Measurements from ENCODE around the gene FAM53B. TPM values are rescaled to one million over a fixed set of nuclear protein-coding genes. Genes with fewer than 3 reads are reported as not detected.
A peak's percentile ranks its signal among the peaks of the same experiment; 100 is the strongest.

The FAM53B gene
- total and polyA plus RNA-seq, 4 experiments from 2014 or later, result 7.3 to 60.7 (median 49.9) TPM

GRCh38 chr10:124605856-124606812 is 138.0 kb downstream of the FAM53B start:
- CTCF ChIA-PET (ENCODE audit: partially characterized antibody), result no interaction called here
- H3K36me3 Mint-ChIP-seq, result no peaks in the 10 kb centered on the region
- H3K36me3 ChIP-seq (ENCODE audit: insufficient read depth, low read length), result no peaks in the 10 kb centered on the region
- peaks cover 4 to 10% (median 8%) of the 10 kb centered on the region in 4 donors for H3K4me1 Mint-ChIP-seq
- POLR2A ChIA-PET (ENCODE audit: partially characterized antibody), result no interaction called here
- H3K4me3 ChIP-seq (ENCODE audit: low read length in 2 of 2), result no peak overlapping the region
- peaks cover 0 to 2% (median 0%) of the 10 kb centered on the region in 8 donors for H3K9me3 Mint-ChIP-seq
- H3K4me1 ChIP-seq (ENCODE audit: insufficient read depth, low read length), result peaks cover 5% of the 10 kb centered on the region
- no peak overlapping the region for H3K27ac ChIP-seq (ENCODE audit: low read depth, low read length)
- intact Hi-C loops (cut with micrococcal nuclease), result no loop called here
- no peaks in the 10 kb centered on the region for H3K27me3 ChIP-seq (ENCODE audit: insufficient read depth, low read length)
- no peak overlapping the region for H3K27ac Mint-ChIP-seq
- no peak for DNase-seq
- H3K9me3 ChIP-seq (ENCODE audit: control insufficient read depth in 1 of 2, low read length in 2 of 2), result no peaks in the 10 kb centered on the region
- H3K4me3 Mint-ChIP-seq, result no peak overlapping the region
- no peaks in the 10 kb centered on the region for H3K27me3 Mint-ChIP-seq

- H3K27me3 Mint-ChIP-seq, result no peaks in the 10 kb centered on the region
- no peak overlapping the region for H3K27ac ChIP-seq (ENCODE audit: low read depth, low read length)
- no peak overlapping the region for H3K4me3 ChIP-seq (ENCODE audit: low read length in 2 of 2)
- no peak for DNase-seq
- peaks cover 4 to 7% (median 6%) of the 10 kb centered on the region in 4 donors for H3K4me1 Mint-ChIP-seq
- no peaks in the 10 kb centered on the region for H3K4me1 ChIP-seq (ENCODE audit: insufficient read depth, low read length)
- peaks cover 0 to 2% (median 0%) of the 10 kb centered on the region in 8 donors for H3K9me3 Mint-ChIP-seq
- intact Hi-C loops (cut with micrococcal nuclease), result no loop called here
- no peaks in the 10 kb centered on the region for H3K9me3 ChIP-seq (ENCODE audit: control insufficient read depth in 1 of 2, low read length in 2 of 2)
- POLR2A ChIA-PET (ENCODE audit: partially characterized antibody), result no interaction called here
- H3K27ac Mint-ChIP-seq, result peak overlapping the region in 2 of 7 donors; percentile 31 to 62
- CTCF ChIA-PET (ENCODE audit: partially characterized antibody), result no interaction called here
- no peaks in the 10 kb centered on the region for H3K36me3 ChIP-seq (ENCODE audit: insufficient read depth, low read length)
- peak overlapping the region in 1 of 8 donors; percentile 42 for H3K4me3 Mint-ChIP-seq
- H3K36me3 Mint-ChIP-seq, result no peaks in the 10 kb centered on the region
- no peaks in the 10 kb centered on the region for H3K27me3 ChIP-seq (ENCODE audit: insufficient read depth, low read length)
Measured at GRCh38 chr10:124605481-124605855, 138.7 kb downstream of the FAM53B start.

- Mint-ChIP-seq H3K27me3 (no peaks in the 10 kb centered on the region), H3K36me3 (no peaks in the 10 kb centered on the region), H3K4me3 (no peak overlapping the region), H3K27ac (no peak overlapping the region), H3K4me1 (peaks cover 4 to 6% (median 5%) of the 10 kb centered on the region in 4 donors), H3K9me3 (peaks cover 0 to 2% (median 0%) of the 10 kb centered on the region in 8 donors)
- no peaks in the 10 kb centered on the region for H3K36me3 ChIP-seq (ENCODE audit: insufficient read depth, low read length)
- H3K9me3 ChIP-seq (ENCODE audit: control insufficient read depth in 1 of 2, low read length in 2 of 2), result no peaks in the 10 kb centered on the region
- POLR2A ChIA-PET (ENCODE audit: partially characterized antibody), result no interaction called here
- H3K27me3 ChIP-seq (ENCODE audit: insufficient read depth, low read length), result no peaks in the 10 kb centered on the region
- H3K27ac ChIP-seq (ENCODE audit: low read depth, low read length), result no peak overlapping the region
- intact Hi-C loops (cut with micrococcal nuclease), result no loop called here
- DNase-seq, result no peak
- H3K4me1 ChIP-seq (ENCODE audit: insufficient read depth, low read length), result no peaks in the 10 kb centered on the region
- CTCF ChIA-PET (ENCODE audit: partially characterized antibody), result no interaction called here
- H3K4me3 ChIP-seq (ENCODE audit: low read length in 2 of 2), result no peak overlapping the region
Measured at GRCh38 chr10:124605001-124605370, 139.2 kb downstream of the FAM53B start.

GRCh38 chr10:124604214-124605000 is 139.8 kb downstream of the FAM53B start:
- Histone ChIP-seq H3K4me3 (ENCODE audit: low read length in 2 of 2) (no peak overlapping the region), H3K27me3 (ENCODE audit: insufficient read depth, low read length) (no peaks in the 10 kb centered on the region), H3K36me3 (ENCODE audit: insufficient read depth, low read length) (no peaks in the 10 kb centered on the region), H3K9me3 (ENCODE audit: control insufficient read depth in 1 of 2, low read length in 2 of 2) (no peaks in the 10 kb centered on the region), H3K27ac (ENCODE audit: low read depth, low read length) (no peak overlapping the region), H3K4me1 (ENCODE audit: insufficient read depth, low read length) (no peaks in the 10 kb centered on the region)
- Mint-ChIP-seq H3K4me1 (peaks cover 0 to 2% (median under 1%) of the 10 kb centered on the region in 4 donors), H3K36me3 (no peaks in the 10 kb centered on the region), H3K9me3 (no peaks in the 10 kb centered on the region), H3K27ac (peak overlapping the region in 2 of 7 donors; percentile 25 to 46), H3K27me3 (no peaks in the 10 kb centered on the region), H3K4me3 (no peak overlapping the region)
- ChIA-PET POLR2A (ENCODE audit: partially characterized antibody) (no interaction called here), CTCF (ENCODE audit: partially characterized antibody) (no interaction called here)
- no peak for DNase-seq
- intact Hi-C loops (cut with micrococcal nuclease), result no loop called here

- H3K9me3 Mint-ChIP-seq, result peaks cover 0 to 2% (median 0%) of the 10 kb centered on the region in 8 donors
- H3K27me3 Mint-ChIP-seq, result no peaks in the 10 kb centered on the region
- peaks cover 0 to 6% (median under 1%) of the 10 kb centered on the region in 4 donors for H3K4me1 Mint-ChIP-seq
- DNase-seq, result no peak
- no peak overlapping the region for H3K4me3 Mint-ChIP-seq
- no peak overlapping the region for H3K4me3 ChIP-seq (ENCODE audit: low read length in 2 of 2)
- no peaks in the 10 kb centered on the region for H3K36me3 Mint-ChIP-seq
- no peaks in the 10 kb centered on the region for H3K36me3 ChIP-seq (ENCODE audit: insufficient read depth, low read length)
- no peaks in the 10 kb centered on the region for H3K9me3 ChIP-seq (ENCODE audit: control insufficient read depth in 1 of 2, low read length in 2 of 2)
- H3K27ac Mint-ChIP-seq, result no peak overlapping the region
- intact Hi-C loops (cut with micrococcal nuclease), result no loop called here
- H3K27ac ChIP-seq (ENCODE audit: low read depth, low read length), result no peak overlapping the region
- H3K4me1 ChIP-seq (ENCODE audit: insufficient read depth, low read length), result no peaks in the 10 kb centered on the region
- no peaks in the 10 kb centered on the region for H3K27me3 ChIP-seq (ENCODE audit: insufficient read depth, low read length)
- CTCF ChIA-PET (ENCODE audit: partially characterized antibody), result no interaction called here
- POLR2A ChIA-PET (ENCODE audit: partially characterized antibody), result no interaction called here
Measured at GRCh38 chr10:124603376-124604213, 140.6 kb downstream of the FAM53B start.

GRCh38 chr10:124602646-124603365 is 141.4 kb downstream of the FAM53B start:
- Mint-ChIP-seq H3K36me3 (no peaks in the 10 kb centered on the region), H3K27me3 (no peaks in the 10 kb centered on the region), H3K4me3 (no peak overlapping the region), H3K27ac (no peak overlapping the region), H3K4me1 (peaks cover 0 to 6% (median under 1%) of the 10 kb centered on the region in 4 donors), H3K9me3 (peaks cover 0 to 2% (median 0%) of the 10 kb centered on the region in 8 donors)
- no peak for DNase-seq
- H3K9me3 ChIP-seq (ENCODE audit: control insufficient read depth in 1 of 2, low read length in 2 of 2), result no peaks in the 10 kb centered on the region
- ChIA-PET CTCF (ENCODE audit: partially characterized antibody) (interaction anchor here (1.0 kb wide), 1 partner anchor 63 kb away, joined by 3 read pairs; no protein-coding TSS in a partner anchor), POLR2A (ENCODE audit: partially characterized antibody) (interaction anchor here (0.7 kb wide), 1 partner anchor 139 kb away, joined by 4 read pairs; no protein-coding TSS in a partner anchor)
- intact Hi-C loops (cut with micrococcal nuclease), result no loop called here
- H3K27ac ChIP-seq (ENCODE audit: low read depth, low read length), result no peak overlapping the region
- H3K4me1 ChIP-seq (ENCODE audit: insufficient read depth, low read length), result no peaks in the 10 kb centered on the region
- H3K27me3 ChIP-seq (ENCODE audit: insufficient read depth, low read length), result no peaks in the 10 kb centered on the region
- H3K4me3 ChIP-seq (ENCODE audit: low read length in 2 of 2), result no peak overlapping the region
- H3K36me3 ChIP-seq (ENCODE audit: insufficient read depth, low read length), result no peaks in the 10 kb centered on the region

All from CD4-positive, alpha-beta memory T cell (primary cell).